GM21528 (cell line): ENCODE measurements around the gene STK4.

ENCODE experiments used
- ATAC-seq: cut with Tn5 transposase; IDR thresholded peaks from one replicate; pipeline ENCODE4 v1.9.1; 2021; ENCODE audit warnings: mild to moderate bottlenecking, moderate library complexity; ENCODE audit not compliant: unreplicated experiment, low FRiP score

STK4 gene

GRCh38 chr20:45080867-45081624 is 114.7 kb downstream of the STK4 start:
- no peak for ATAC-seq

- no peak for ATAC-seq
Observed at GRCh38 chr20:45082468-45082867, 116.2 kb downstream of the STK4 start.

GRCh38 chr20:45083127-45083526 is 116.8 kb downstream of the STK4 start:
- no peak for ATAC-seq

- no peak for ATAC-seq
Observed at GRCh38 chr20:45085289-45085688, 119.0 kb downstream of the STK4 start.

- no peak for ATAC-seq
Observed at GRCh38 chr20:45085867-45086266, 119.6 kb downstream of the STK4 start.

GRCh38 chr20:45087097-45087790 is 120.9 kb downstream of the STK4 start:
- ATAC-seq: no peak

GRCh38 chr20:45087814-45088213 is 121.5 kb downstream of the STK4 start:
- ATAC-seq: no peak

- ATAC-seq: no peak
Observed at GRCh38 chr20:45088247-45088646, 121.9 kb downstream of the STK4 start.

GRCh38 chr20:45090481-45090880 is 124.2 kb downstream of the STK4 start:
- ATAC-seq: no peak

GRCh38 chr20:45091366-45091765 is 125.1 kb downstream of the STK4 start:
- no peak for ATAC-seq

GRCh38 chr20:45092898-45093297 is 126.6 kb downstream of the STK4 start:
- no peak for ATAC-seq

GRCh38 chr20:45094201-45094600 is 127.9 kb downstream of the STK4 start:
- ATAC-seq: no peak

- no peak for ATAC-seq
Observed at GRCh38 chr20:45094864-45095574, 128.7 kb downstream of the STK4 start.

GRCh38 chr20:45095805-45096238 is 129.5 kb downstream of the STK4 start:
- no peak for ATAC-seq

- no peak for ATAC-seq
Observed at GRCh38 chr20:45096781-45097180, 130.5 kb downstream of the STK4 start.

- no peak for ATAC-seq
Observed at GRCh38 chr20:45097485-45098102, 131.3 kb downstream of the STK4 start.

GRCh38 chr20:45098103-45098773 is 131.9 kb downstream of the STK4 start:
- no peak for ATAC-seq

GRCh38 chr20:45100563-45101245 is 134.4 kb downstream of the STK4 start, which contains the start of gene KCNS1:
TSS of gene KCNS1 (minus strand) at chr20:45101127. CDS start at chr20:45099236, 1,891 bp downstream.
- ATAC-seq: no peak

GRCh38 chr20:45101333-45101850 is 135.1 kb downstream of the STK4 start:
- no peak for ATAC-seq
